GM18858 (cell line): Measurements from ENCODE around the gene NT5DC4.

ENCODE experiments used
- ATAC-seq: cut with Tn5 transposase; IDR thresholded peaks from one replicate; pipeline ENCODE4 v1.9.1; 2021; ENCODE audit not compliant: unreplicated experiment

Gene NT5DC4

GRCh38 chr2:112782234-112782799 lies 61.5 kb downstream of the NT5DC4 start:
- peak; percentile 74 for ATAC-seq

GRCh38 chr2:112783187-112783714 lies 62.4 kb downstream of the NT5DC4 start:
- no peak for ATAC-seq

- ATAC-seq = no peak
Observed at GRCh38 chr2:112784199-112785189, 63.7 kb downstream of the NT5DC4 start, which contains the start of gene IL1A. Gene IL1A, minus strand, starts transcription at chr2:112784493. Its CDS starts 723 bp downstream, at chr2:112783770.

GRCh38 chr2:112787294-112787693 lies 66.5 kb downstream of the NT5DC4 start:
- no peak for ATAC-seq

GRCh38 chr2:112787729-112788393 lies 67.0 kb downstream of the NT5DC4 start:
- no peak for ATAC-seq

DNA sequence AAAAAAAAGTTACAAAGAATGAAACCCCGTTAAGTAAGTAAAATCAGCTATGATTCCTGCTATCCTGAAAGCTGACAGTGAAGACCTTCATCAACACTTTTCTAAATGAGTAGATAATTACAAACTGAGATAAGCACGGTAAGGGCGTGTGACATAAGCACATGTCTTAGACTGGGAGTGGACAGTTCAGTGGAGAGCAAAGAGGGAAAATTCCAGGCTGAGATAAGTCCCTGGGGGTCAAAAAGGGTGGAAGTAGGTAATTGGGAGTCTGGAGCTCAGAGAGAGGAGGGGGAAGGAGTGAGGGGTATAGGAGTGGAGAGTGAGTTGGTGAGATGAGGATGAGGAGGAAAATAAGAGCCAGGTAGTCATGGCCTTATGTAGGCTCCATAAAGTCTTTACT lies 67.8 kb downstream of the NT5DC4 start:
- no peak for ATAC-seq
